Activated CD4-positive, alpha-beta T cell treated with anti-CD3 and anti-CD28 coated beads for 1 hour (primary cell): Measurements from ENCODE around the gene AICDA.
"Not testable (repeated sequence)": the region's sequence is repeated elsewhere in the genome, so short reads cannot be mapped to it uniquely, and the experiment has no call there.

Experiments
- DNase-seq: peaks from one replicate; pipeline ENCODE4 v3.0.0-alpha.2; 2020

Gene AICDA

GRCh38 chr12:8612629-8613028 is at the start of gene AICDA:
Gene AICDA (minus strand): TSS chr12:8612859. CDS start chr12:8612767, 92 bp downstream.
- DNase-seq: no peak

- no peak for DNase-seq
These were observed 49.1 kb upstream of the AICDA start for GRCh38 chr12:8661751-8662150.

- DNase-seq: no peak
These were observed 48.4 kb upstream of the AICDA start for GRCh38 chr12:8661016-8661415.

- DNase-seq: no peak
These were observed 45.7 kb upstream of the AICDA start for GRCh38 chr12:8658346-8658745.

GRCh38 chr12:8655421-8655820 is 42.8 kb upstream of the AICDA start:
- DNase-seq: no peak

GRCh38 chr12:8648576-8649205 is 36.0 kb upstream of the AICDA start:
- no peak for DNase-seq

- no peak for DNase-seq
These were observed 35.3 kb upstream of the AICDA start for GRCh38 chr12:8647968-8648367.

GRCh38 chr12:8644345-8645248 is 31.9 kb upstream of the AICDA start:
- no peak for DNase-seq

GRCh38 chr12:8642775-8643174 is 30.1 kb upstream of the AICDA start:
- DNase-seq: no peak

- DNase-seq: no peak
These were observed 27.3 kb upstream of the AICDA start for GRCh38 chr12:8639936-8640335.

GRCh38 chr12:8638951-8639350 is 26.3 kb upstream of the AICDA start:
- DNase-seq: no peak

GRCh38 chr12:8637666-8638065 is 25.0 kb upstream of the AICDA start:
- no peak for DNase-seq

- DNase-seq: no peak
These were observed 24.6 kb upstream of the AICDA start for GRCh38 chr12:8637244-8637643.

GRCh38 chr12:8636581-8636980 is 23.9 kb upstream of the AICDA start:
- no peak for DNase-seq

GRCh38 chr12:8636007-8636346 is 23.3 kb upstream of the AICDA start:
- not testable (repeated sequence) for DNase-seq

- not testable (repeated sequence) for DNase-seq
These were observed 22.8 kb upstream of the AICDA start for GRCh38 chr12:8635342-8636006.

GRCh38 chr12:8630131-8630530 is 17.5 kb upstream of the AICDA start:
- no peak for DNase-seq

GRCh38 chr12:8629486-8630033 is 16.9 kb upstream of the AICDA start:
- no peak for DNase-seq

- no peak for DNase-seq
These were observed 16.1 kb upstream of the AICDA start for GRCh38 chr12:8628731-8629130.

- not testable (repeated sequence) for DNase-seq
These were observed 12.1 kb upstream of the AICDA start for GRCh38 chr12:8624750-8625149.

GRCh38 chr12:8622646-8623045 is 10.0 kb upstream of the AICDA start:
- DNase-seq: no peak

- no peak for DNase-seq
These were observed 2.5 kb upstream of the AICDA start for GRCh38 chr12:8615206-8615605.

- DNase-seq: not testable (repeated sequence)
These were observed 1.2 kb upstream of the AICDA start for GRCh38 chr12:8613881-8614280.
